Gastroesophageal sphincter (tissue), 4 donors: ENCODE data around the gene SLC35B2. TPM values are rescaled to one million over a fixed set of nuclear protein-coding genes. Genes with fewer than 3 reads are reported as not detected.

ENCODE experiments used
- ATAC-seq: fragments of 150-250 bp; one replicate; pipeline ENCODE4 v1.9.1; 2016; ENCODE audit warnings: mild to moderate bottlenecking, moderate library complexity
- H3K27ac ChIP-seq, 4 donors: fragments of 200-600 bp; sonication (generic) in 3 of 4; 1 replicate in 3 of 4; 2 replicates in 1 of 4; pipeline ENCODE4 v1.5.1; 2016 to 2019
- H3K27me3 ChIP-seq: fragments of 200-600 bp; sonication (generic); one replicate; pipeline ENCODE4 v1.5.1; 2019
- H3K36me3 ChIP-seq, 2 donors: fragments of 200-600 bp; sonication (generic); one replicate each; pipeline ENCODE4 v1.5.1; 2019; ENCODE audit warnings: control low read depth in 1 of 2
- H3K4me1 ChIP-seq, 3 donors: fragments of 200-600 bp; sonication (generic); 1 replicate in 2 of 3; 2 replicates in 1 of 3; pipeline ENCODE4 v1.5.1; 2016 to 2019; ENCODE audit warnings: control low read depth in 2 of 3
- H3K4me3 ChIP-seq, 2 donors: fragments of 200-600 bp; sonication (generic); one replicate each; pipeline ENCODE4 v1.5.1; 2019; ENCODE audit warnings: mild to moderate bottlenecking in 1 of 2, moderate library complexity in 1 of 2
- H3K9me3 ChIP-seq, 3 donors: fragments of 200-600 bp; sonication (generic); one replicate each; pipeline ENCODE4 v1.5.1; 2017 to 2019; ENCODE audit warnings: control low read depth in 2 of 3
- EP300 ChIP-seq: sonication (generic); formaldehyde crosslinking; IDR thresholded peaks from one replicate; pipeline ENCODE4 v1.6.1; 2017; ENCODE audit warnings: antibody characterized with exemption, mild to moderate bottlenecking
- POLR2A ChIP-seq, 2 donors: fragments of 450-650 bp; IDR thresholded peaks; one replicate each; pipeline ENCODE4 v1.6.1; 2017; ENCODE audit warnings: antibody characterized with exemption in 2 of 2, mild to moderate bottlenecking in 2 of 2, moderate library complexity in 1 of 2
- POLR2AphosphoS5 ChIP-seq: sonication (generic); formaldehyde crosslinking; IDR thresholded peaks from one replicate; pipeline ENCODE4 v1.6.1; 2017; ENCODE audit warnings: antibody characterized with exemption
- WGBS, 2 donors: methylation state at CpG; one replicate each; pipeline ENCODE4 v1.1.5; 2018; ENCODE audit warnings: low coverage in 1 of 2; 5-methylcytosine and 5-hydroxymethylcytosine counted together
- total RNA-seq, 4 donors: library from RNA; depleted of rRNA; stranded (reverse); fragments of >200 nt; gene quantifications; one replicate each; pipeline ENCODE4 v1.1.0, GENCODE V29; 2016
- TF ChIP-seq, protein P1 (sequence below), 4 experiments: fragments of 200-600 bp in 2 of 4; fragments of 450-650 bp in 2 of 4; sonication (generic) in 1 of 4; IDR thresholded peaks; one replicate each; pipeline ENCODE4 v1.5.1; 2017 to 2019; ENCODE audit warnings: antibody characterized with exemption in 4 of 4, mild to moderate bottlenecking in 2 of 4, moderate library complexity in 2 of 4

Gene SLC35B2
- total RNA-seq, 4 donors from 2014 or later: 21.3 to 34.0 (median 25.6) TPM

GRCh38 chr6:44303842-44304241 is 46.5 kb upstream of the SLC35B2 start:
- peaks cover 0 to 88% of the 10 kb centered on the region in 2 donors for H3K36me3 ChIP-seq
- no peaks in the 10 kb centered on the region for H3K9me3 ChIP-seq
- H3K4me3 ChIP-seq: no peak overlapping the region
- no peak for ATAC-seq
- WGBS, 2 donors: 87% methylated on average over 3 of the region's 6 CpGs; no CpG with 5 or more reads in 1 of the 2 donors
- H3K27me3 ChIP-seq: no peaks in the 10 kb centered on the region
- no peak overlapping the region for H3K27ac ChIP-seq
- TF ChIP-seq, protein P1, sequence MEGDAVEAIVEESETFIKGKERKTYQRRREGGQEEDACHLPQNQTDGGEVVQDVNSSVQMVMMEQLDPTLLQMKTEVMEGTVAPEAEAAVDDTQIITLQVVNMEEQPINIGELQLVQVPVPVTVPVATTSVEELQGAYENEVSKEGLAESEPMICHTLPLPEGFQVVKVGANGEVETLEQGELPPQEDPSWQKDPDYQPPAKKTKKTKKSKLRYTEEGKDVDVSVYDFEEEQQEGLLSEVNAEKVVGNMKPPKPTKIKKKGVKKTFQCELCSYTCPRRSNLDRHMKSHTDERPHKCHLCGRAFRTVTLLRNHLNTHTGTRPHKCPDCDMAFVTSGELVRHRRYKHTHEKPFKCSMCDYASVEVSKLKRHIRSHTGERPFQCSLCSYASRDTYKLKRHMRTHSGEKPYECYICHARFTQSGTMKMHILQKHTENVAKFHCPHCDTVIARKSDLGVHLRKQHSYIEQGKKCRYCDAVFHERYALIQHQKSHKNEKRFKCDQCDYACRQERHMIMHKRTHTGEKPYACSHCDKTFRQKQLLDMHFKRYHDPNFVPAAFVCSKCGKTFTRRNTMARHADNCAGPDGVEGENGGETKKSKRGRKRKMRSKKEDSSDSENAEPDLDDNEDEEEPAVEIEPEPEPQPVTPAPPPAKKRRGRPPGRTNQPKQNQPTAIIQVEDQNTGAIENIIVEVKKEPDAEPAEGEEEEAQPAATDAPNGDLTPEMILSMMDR (IDR thresholded peaks at IDR 0.05): no peak
- TF ChIP-seq POLR2AphosphoS5 (no peak), EP300 (no peak), POLR2A (IDR thresholded peaks at IDR 0.05) (no peak)
- no peaks in the 10 kb centered on the region for H3K4me1 ChIP-seq

DNA sequence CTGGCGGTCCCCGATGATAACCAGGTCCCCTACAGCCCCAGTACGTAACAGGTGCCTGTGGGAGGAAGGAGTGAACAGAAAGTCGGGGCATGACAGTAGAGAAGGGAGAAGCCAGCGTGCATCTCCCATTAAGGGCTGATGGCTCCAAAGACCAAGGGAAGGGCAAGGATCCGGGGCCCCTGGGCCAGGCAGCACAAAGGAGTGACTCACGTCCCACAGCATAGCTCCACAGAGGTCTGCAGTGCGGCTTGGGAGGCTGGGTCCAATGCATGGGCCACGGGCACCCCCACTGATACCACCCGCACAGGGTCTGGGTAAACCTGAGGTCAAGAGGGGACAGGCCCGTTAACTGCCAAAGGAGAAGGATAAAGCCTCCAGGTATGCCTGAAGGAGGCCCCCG is 45.5 kb upstream of the SLC35B2 start:
- TF ChIP-seq, protein P1 (IDR thresholded peaks at IDR 0.05): no peak
- TF ChIP-seq EP300 (no peak), POLR2A (IDR thresholded peaks at IDR 0.05) (no peak), POLR2AphosphoS5 (no peak)
- Histone ChIP-seq H3K4me1 (peaks cover 0 to 5% (median 2%) of the 10 kb centered on the region in 3 donors), H3K27ac (no peak overlapping the region), H3K36me3 (peaks cover 0 to 79% of the 10 kb centered on the region in 2 donors), H3K9me3 (no peaks in the 10 kb centered on the region), H3K4me3 (no peak overlapping the region), H3K27me3 (peaks cover 4% of the 10 kb centered on the region)
- WGBS, 2 donors: 72 to 100% methylated on average over 1 to 2 of the region's 12 CpGs
- ATAC-seq: no peak

DNA sequence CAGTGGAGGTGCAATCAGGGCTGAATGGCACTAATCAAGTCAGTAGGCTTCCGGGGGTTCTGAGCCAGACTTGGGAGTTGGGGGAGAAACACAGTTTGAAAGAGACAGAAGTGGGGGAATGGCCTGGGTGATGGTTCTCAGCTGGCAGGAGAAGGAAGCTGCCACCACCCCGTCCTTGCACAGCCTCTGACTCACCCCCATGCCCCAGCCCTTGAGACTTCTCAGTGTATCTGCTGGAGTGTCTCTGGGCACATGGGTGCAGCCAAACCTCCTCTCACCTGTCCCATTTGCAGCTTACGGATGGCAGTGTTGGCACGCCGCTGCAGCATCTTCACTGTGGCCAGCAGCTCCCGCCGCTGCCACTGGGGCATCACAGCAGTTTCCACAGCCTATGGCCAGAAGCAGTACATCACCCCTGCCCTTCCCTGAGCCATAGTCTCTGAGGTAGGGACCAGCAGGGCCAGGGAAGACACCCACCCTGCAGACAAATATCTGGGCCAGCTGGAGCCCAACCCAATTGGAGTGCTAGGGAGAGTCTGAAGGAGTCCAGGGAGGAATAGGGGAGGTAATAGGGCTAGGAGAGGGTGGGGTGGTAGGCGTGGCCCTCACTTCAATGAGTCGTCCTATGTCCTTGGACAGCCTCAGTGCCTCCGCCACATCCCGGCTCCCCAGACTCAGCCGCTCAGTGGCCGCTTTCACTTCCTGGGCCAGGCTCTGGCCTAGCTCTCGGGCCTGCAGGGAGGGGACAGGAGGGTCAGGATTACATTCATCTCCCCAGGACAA is 44.6 kb upstream of the SLC35B2 start:
- no peaks in the 10 kb centered on the region for H3K9me3 ChIP-seq
- ATAC-seq: no peak
- TF ChIP-seq POLR2A (IDR thresholded peaks at IDR 0.05) (no peak), EP300 (no peak), POLR2AphosphoS5 (no peak)
- TF ChIP-seq, protein P1 (IDR thresholded peaks at IDR 0.05): no peak
- no peak overlapping the region for H3K27ac ChIP-seq
- H3K4me3 ChIP-seq: no peak overlapping the region
- WGBS, 2 donors: 65 to 74% methylated on average over 2 to 8 of the region's 14 CpGs
- H3K36me3 ChIP-seq: peaks cover 0 to 70% of the 10 kb centered on the region in 2 donors
- H3K4me1 ChIP-seq: peaks cover 0 to 13% (median 11%) of the 10 kb centered on the region in 3 donors
- H3K27me3 ChIP-seq: peaks cover 13% of the 10 kb centered on the region

- no peak for ATAC-seq
- TF ChIP-seq POLR2A (IDR thresholded peaks at IDR 0.05) (no peak), EP300 (no peak), POLR2AphosphoS5 (no peak)
- TF ChIP-seq, protein P1 (IDR thresholded peaks at IDR 0.05): no peak
- H3K4me1 ChIP-seq: peaks cover 0 to 17% (median 12%) of the 10 kb centered on the region in 3 donors
- H3K27me3 ChIP-seq: peaks cover 22% of the 10 kb centered on the region
- H3K27ac ChIP-seq: no peak overlapping the region
- H3K4me3 ChIP-seq: no peak overlapping the region
- no peaks in the 10 kb centered on the region for H3K9me3 ChIP-seq
- peaks cover 0 to 61% of the 10 kb centered on the region in 2 donors for H3K36me3 ChIP-seq
- WGBS, 2 donors: 79% methylated on average over 3 of the region's 8 CpGs; no CpG with 5 or more reads in 1 of the 2 donors
Observed at GRCh38 chr6:44301106-44301505, 43.8 kb upstream of the SLC35B2 start.
